Activated CD8-positive, alpha-beta memory T cell treated with anti-CD3 and anti-CD28 coated beads for 4 hours (primary cell): Measurements from ENCODE around the gene GCGR.

Experiments used
- DNase-seq, 2 donors: peaks; one replicate each; pipeline ENCODE4 v3.0.0-alpha.2; 2020; ENCODE audit warnings: low read depth in 2 of 2

The GCGR gene

GRCh38 chr17:81811705-81812570 is 8.0 kb downstream of the GCGR start:
- DNase-seq = no peak

- DNase-seq = no peak
Measured at GRCh38 chr17:81812571-81813370, 8.8 kb downstream of the GCGR start.

DNA sequence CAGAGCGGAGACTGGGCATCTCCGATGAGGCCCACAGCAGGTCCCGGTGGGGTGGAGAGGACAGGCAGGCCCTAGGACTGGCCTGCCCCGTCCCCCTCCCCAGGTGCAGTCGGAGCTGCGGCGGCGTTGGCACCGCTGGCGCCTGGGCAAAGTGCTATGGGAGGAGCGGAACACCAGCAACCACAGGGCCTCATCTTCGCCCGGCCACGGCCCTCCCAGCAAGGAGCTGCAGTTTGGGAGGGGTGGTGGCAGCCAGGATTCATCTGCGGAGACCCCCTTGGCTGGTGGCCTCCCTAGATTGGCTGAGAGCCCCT is 9.4 kb downstream of the GCGR start:
- no peak for DNase-seq

- DNase-seq = no peak
Measured at GRCh38 chr17:81813861-81814683, 10.1 kb downstream of the GCGR start.

- DNase-seq = no peak
Measured at GRCh38 chr17:81814748-81815645, 11.0 kb downstream of the GCGR start.

DNA sequence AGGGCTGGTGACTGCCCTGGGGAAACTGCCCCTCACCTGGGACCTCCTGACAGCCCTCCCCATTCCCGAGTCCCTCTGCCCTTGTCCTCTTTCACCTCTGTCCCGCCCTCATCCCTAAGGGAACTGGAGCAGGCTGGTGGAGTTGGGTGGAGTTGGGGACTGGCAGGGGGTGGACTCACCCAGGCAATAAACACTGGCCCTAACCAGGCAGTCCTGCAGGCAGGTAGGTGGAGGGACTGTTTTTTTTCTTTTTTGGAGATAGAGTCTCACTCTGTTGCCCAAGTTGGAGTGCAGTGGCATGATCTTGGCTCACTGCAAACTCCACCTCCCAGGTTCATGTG is 11.7 kb downstream of the GCGR start:
- DNase-seq = no peak

DNA sequence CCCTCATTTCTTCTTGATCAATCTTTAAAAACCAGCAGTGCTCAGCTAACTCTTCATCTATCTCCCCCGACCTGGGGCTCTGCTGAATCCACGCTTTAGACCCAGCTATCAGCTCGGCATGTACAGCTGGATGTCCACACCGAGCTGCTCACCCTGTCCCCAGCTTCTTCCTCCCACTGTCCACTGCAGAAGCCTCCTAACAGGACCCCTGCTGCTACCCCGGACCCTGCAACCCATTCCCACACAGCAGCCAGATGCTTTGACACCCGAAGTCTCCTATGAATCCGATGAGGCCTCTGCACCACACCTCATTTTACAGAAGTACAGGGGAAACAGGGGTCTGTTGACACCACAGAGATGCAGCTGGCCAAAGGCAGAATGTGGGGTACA is 13.8 kb downstream of the GCGR start:
- no peak for DNase-seq

DNA sequence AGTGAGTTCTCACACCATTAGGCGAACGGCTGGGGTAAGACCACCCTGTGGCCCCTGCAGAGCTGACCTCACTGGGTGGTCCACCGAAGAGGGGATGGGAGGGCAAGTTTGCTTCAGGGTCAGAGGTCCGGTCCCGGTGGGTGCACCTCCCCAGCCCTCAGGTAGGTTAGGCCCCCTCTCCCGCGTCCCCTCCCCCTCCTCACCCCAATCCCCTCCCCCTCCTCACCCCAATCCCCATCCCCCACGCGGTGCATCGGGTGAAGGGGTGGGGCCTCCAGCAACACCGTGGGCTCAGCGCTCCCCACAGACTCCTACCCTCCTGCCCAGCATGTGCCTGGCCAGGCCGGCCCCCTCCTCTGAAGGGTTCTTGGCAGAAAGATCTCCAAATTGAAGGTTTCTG is 15.8 kb downstream of the GCGR start:
- DNase-seq = no peak

DNA sequence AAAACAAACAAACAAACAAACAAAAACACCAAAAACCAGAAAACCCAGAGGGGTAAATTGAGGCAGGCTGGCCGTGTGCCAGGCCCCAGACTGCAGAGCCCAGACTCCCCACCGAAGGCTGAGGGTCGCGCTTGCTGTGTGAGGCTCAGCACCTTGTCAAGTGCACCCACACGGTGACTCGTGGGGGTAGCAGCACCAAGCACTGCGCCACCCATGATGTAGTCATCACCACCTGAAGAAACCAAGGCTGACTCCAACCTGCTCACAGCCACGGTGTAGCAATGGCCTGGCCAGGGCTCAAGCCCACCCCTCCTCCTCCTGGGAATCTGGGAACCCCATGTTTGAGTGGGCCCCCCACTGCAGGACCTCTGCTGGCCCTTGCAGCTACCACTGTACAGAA is 17.2 kb downstream of the GCGR start:
- DNase-seq = no peak

- DNase-seq = no peak
Measured at GRCh38 chr17:81821603-81822311, 17.8 kb downstream of the GCGR start.

- DNase-seq = no peak
Measured at GRCh38 chr17:81822312-81822637, 18.3 kb downstream of the GCGR start.

DNA sequence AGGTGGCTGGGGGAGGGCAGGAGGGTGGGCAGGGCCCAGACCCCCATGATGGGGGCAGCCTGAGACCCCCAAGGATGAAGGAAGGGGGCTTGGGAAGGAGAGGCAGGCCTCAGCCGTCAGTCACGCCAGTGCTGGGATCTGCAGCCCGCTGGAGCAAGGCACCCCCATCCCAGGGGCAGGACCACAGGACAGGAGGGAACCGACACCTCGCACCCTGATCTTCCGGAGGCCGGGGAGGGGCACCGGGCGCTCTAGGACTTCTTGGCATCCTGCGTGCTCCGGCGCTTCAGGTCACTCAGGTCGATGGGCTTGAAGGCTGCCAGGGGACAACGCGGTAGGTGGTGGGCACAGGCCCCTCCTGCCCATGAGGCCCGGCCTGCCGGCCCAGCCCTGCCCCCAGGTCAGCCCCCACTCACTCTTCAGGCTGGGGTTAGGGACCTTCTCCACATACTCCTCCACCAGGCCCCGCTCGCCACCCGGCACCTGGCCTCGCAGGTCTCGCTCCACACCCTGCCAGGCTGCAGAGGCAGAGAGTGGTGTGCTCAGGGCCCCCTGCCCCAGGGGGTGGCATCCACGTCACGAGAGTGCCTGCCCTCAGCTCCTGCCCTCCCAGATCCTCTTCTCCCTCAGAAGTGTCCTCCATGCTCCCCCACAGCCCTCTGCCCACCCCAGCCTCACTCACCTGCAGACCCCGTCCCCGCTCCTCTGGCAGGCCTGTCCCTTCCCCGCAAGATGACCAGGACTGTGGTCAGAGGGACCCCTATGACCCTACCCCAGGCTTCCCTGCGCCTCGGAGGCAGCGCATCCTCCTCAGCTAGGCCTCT is 19.3 kb downstream of the GCGR start:
- no peak for DNase-seq

GRCh38 chr17:81823820-81824550 is 20.0 kb downstream of the GCGR start:
- no peak for DNase-seq

DNA sequence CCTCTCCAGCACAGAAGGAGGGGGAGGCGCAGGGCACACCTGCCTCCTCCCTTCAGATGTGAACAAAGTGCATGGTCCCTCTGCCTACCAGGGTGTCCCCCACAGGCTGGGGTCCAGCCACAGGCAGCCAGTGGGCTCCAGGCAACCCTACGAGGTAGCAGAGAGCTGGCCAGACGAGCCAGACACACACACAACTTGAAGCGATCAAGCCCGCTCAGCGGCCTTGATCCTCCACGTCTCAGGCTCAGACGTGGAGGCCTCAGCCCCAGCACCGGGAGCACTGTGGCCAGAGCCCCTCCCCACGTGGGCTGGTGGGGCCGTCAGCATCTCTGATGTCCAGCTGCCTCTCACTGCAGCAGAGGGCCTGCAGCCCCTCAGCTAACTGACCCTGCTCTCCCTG is 20.6 kb downstream of the GCGR start:
- DNase-seq = no peak

DNA sequence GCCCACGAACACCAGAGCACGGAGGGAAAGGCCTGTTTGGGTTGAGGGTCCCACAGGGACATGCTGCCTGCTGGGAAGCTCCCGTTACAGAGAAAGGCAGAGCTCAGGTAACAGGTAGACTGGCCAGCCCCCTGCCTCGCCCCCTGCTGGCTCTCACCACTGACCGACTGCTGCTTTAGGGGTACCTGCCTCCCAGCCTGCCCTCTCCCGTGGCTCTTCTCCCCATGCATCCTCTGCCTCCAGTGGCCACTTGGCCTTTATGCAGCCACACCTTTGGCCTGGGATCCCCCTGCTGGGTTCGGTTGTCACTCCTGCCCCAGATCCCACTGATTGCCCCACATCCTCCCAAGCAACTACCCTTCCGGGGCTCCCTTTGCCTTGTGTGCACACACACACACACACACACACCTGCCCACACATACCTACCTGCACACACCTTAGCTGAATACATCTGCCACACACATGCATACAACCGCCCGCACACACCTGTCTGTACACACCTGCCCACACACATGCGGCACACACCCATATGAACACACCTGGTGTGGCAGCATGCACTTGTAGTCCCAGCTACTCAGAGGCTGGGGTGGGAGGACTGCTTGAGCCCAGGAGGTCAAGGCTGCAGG is 22.0 kb downstream of the GCGR start:
- no peak for DNase-seq

- DNase-seq = no peak
Measured at GRCh38 chr17:81828656-81829055, 24.7 kb downstream of the GCGR start.

DNA sequence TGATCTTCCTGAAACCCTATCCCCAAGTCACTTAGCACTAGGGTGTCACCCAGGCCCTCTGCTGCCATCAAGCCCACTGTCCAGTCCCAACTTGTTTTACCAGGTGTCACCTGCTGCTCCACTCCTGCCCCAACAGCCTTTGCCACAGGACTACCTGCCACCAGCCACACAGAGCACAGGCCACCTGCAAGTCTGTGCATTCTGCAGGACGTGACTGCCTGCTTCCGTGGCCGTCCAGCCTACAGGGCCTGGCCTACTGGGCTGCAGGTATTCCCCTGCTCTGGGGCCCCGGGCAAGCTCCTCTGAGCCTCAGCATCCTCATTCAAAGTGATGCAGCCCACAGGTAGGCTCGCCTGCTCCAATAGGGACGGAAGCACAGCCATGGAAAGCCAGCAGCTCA is 25.9 kb downstream of the GCGR start:
- no peak for DNase-seq

DNA sequence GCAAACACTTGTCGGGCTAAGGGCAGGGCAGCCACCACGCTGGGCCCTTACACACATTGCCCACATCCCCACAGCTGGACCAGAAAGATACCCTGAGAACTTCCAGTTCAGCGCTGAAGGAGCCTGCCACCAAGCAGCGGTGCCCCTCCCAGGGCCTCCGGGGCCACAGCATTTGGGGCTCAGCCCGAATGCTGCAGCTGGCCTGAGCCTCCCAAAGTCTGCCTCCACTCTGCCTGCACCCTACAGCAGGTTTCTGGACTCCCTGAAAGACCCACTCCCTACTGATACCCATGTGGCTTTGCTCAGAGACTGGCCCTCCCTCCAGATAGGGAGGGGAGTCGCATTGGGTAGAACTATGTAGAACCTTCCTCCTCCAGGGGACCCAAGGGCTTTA is 27.6 kb downstream of the GCGR start:
- no peak for DNase-seq
